NCI-H1436 (cell line): Measurements from ENCODE around the gene PRKRIP1.
"Not testable (repeated sequence)": the region's sequence is repeated elsewhere in the genome, so short reads cannot be mapped to it uniquely, and the experiment has no call there.

Source experiments
- DNase-seq: peaks from one replicate; lab custom pipeline; 2025; lab: John Stamatoyannopoulos, UW

PRKRIP1 gene

GRCh38 chr7:102457352-102457924 is 61.3 kb downstream of the PRKRIP1 start:
- no peak for DNase-seq

- DNase-seq = no peak
These were observed 63.2 kb downstream of the PRKRIP1 start for GRCh38 chr7:102459221-102459844.

GRCh38 chr7:102460467-102460866 is 64.3 kb downstream of the PRKRIP1 start:
- no peak for DNase-seq

GRCh38 chr7:102463841-102464576 is 67.8 kb downstream of the PRKRIP1 start:
- no peak for DNase-seq

GRCh38 chr7:102464577-102465280 is 68.6 kb downstream of the PRKRIP1 start, which contains the start of the genes ALKBH4 and LRWD1:
Gene ALKBH4, minus strand, starts transcription at chr7:102464863. Its CDS starts 27 bp downstream, at chr7:102464836.
Gene LRWD1, plus strand, starts transcription at chr7:102464984. Its CDS starts 97 bp downstream, at chr7:102465081.
- peak; percentile 88 for DNase-seq

GRCh38 chr7:102466097-102466496 is 69.9 kb downstream of the PRKRIP1 start:
- DNase-seq = no peak

- no peak for DNase-seq
These were observed 71.7 kb downstream of the PRKRIP1 start for GRCh38 chr7:102467581-102468477.

- no peak for DNase-seq
These were observed 72.6 kb downstream of the PRKRIP1 start for GRCh38 chr7:102468478-102469350.

GRCh38 chr7:102469351-102469971 is 73.3 kb downstream of the PRKRIP1 start:
- no peak for DNase-seq

- no peak for DNase-seq
These were observed 74.0 kb downstream of the PRKRIP1 start for GRCh38 chr7:102469972-102470825.

GRCh38 chr7:102471791-102472125 is 75.6 kb downstream of the PRKRIP1 start:
- DNase-seq = no peak

GRCh38 chr7:102472126-102473041 is 76.2 kb downstream of the PRKRIP1 start:
- DNase-seq = no peak

GRCh38 chr7:102473271-102473991 is 77.3 kb downstream of the PRKRIP1 start:
- no peak for DNase-seq

- not testable (repeated sequence) for DNase-seq
These were observed 78.0 kb downstream of the PRKRIP1 start for GRCh38 chr7:102474116-102474515.

GRCh38 chr7:102474736-102475435 is 78.7 kb downstream of the PRKRIP1 start:
- not testable (repeated sequence) for DNase-seq
